Kidney (tissue), 14 donors: Measurements from ENCODE around the gene C9orf78. TPM values are rescaled to one million over a fixed set of nuclear protein-coding genes. Genes with fewer than 3 reads are reported as not detected.

ENCODE experiments used
- DNase-seq, 5 donors: peaks; one replicate each; pipeline ENCODE4 v3.0.0-alpha.2; 2013 to 2020
- FAIRE-seq: peaks from 2 replicates; lab custom pipeline; 2012; peaks lifted over from hg19 to GRCh38; lab: Jason Lieb, UNC
- H3K27ac ChIP-seq, 2 donors: one replicate each; pipeline ENCODE4 v1.7.0; 2013; ENCODE audit warnings: low read depth in 2 of 2, low read length in 2 of 2, inconsistent platforms in 1 of 2
- H3K27me3 ChIP-seq: one replicate; pipeline ENCODE4 v1.7.1; 2013; ENCODE audit warnings: low read length, inconsistent platforms; ENCODE audit not compliant: control insufficient read depth, insufficient read depth
- H3K36me3 ChIP-seq, 3 donors: one replicate each; pipeline versions ENCODE4 v1.7.0 to v1.7.1; 2013; ENCODE audit warnings: low read length in 3 of 3, control low read depth in 1 of 3, inconsistent platforms in 1 of 3; ENCODE audit not compliant: insufficient read depth in 3 of 3, control insufficient read depth in 2 of 3
- H3K4me1 ChIP-seq, 3 donors: one replicate each; pipeline versions ENCODE4 v1.7.0 to v1.7.1; 2013; ENCODE audit warnings: low read length in 3 of 3, inconsistent platforms in 1 of 3, low read depth in 1 of 3; ENCODE audit not compliant: control insufficient read depth in 2 of 3, insufficient read depth in 2 of 3
- H3K4me3 ChIP-seq, 3 donors: one replicate each; pipeline versions ENCODE4 v1.7.0 to v1.8.1; 2013; ENCODE audit warnings: low read length in 3 of 3, control low read depth in 1 of 3, inconsistent platforms in 1 of 3
- H3K9ac ChIP-seq, 3 donors: one replicate each; pipeline versions ENCODE4 v1.7.0 to v1.7.1; 2013; ENCODE audit warnings: low read length in 3 of 3, control low read depth in 1 of 3, inconsistent platforms in 1 of 3
- H3K9me3 ChIP-seq, 3 donors: one replicate each; pipeline versions ENCODE4 v1.7.0 to v1.7.1; 2013; ENCODE audit warnings: low read length in 3 of 3, control low read depth in 1 of 3, inconsistent platforms in 1 of 3; ENCODE audit not compliant: control insufficient read depth in 2 of 3, insufficient read depth in 1 of 3
- CTCF ChIP-seq: IDR thresholded peaks from 3 replicates; pipeline ENCODE4 v1.5.1; 2012; ENCODE audit warnings: mild to moderate bottlenecking, moderate library complexity, borderline replicate concordance; ENCODE audit not compliant: insufficient read depth; ENCODE audit errors: extremely low read depth
- intact Hi-C: fragments of 100-400 bp; cut with DNase I; formaldehyde crosslinking; loops from one replicate; pipeline ENCODE4 v1.11.1; 2022
- polyA plus RNA-seq: library from polyadenylated mRNA; stranded (reverse); fragments of 350-450 nt; fragmentation: Illumina TruSeq; extraction: RNeasy Lipid Tissue Mini Kit (QIAGEN cat#74804); gene quantifications from one replicate; pipeline ENCODE4 v1.2.3, GENCODE V29; 2014; ENCODE audit warnings: low read depth, low replicate concordance; ENCODE audit not compliant: insufficient read depth
- total RNA-seq: library from RNA; stranded (reverse); fragmentation: NEBNext Ultra II Directional; extraction: Animal tissue kit (Norgen Biotek cat#: 25700); gene quantifications from one replicate; pipeline ENCODE4 v1.2.1, GENCODE V29; 2021
- donor health status: control.
- donor health status: control.
- donor health status: control.
- donor health status: control.
- donor health status: control.
- donor health status: DM: yes; HTN: yes; CAD: no.
- donor health status: Normal renal cell carcinoma (clear cell type).

Gene C9orf78
- total and polyA plus RNA-seq, 2 donors from 2014 or later, result 39.7 to 62.1 TPM

GRCh38 chr9:129845373-129845772 is 10.3 kb upstream of the C9orf78 start:
- no peak for DNase-seq
- H3K4me3 ChIP-seq, result no peak overlapping the region
- H3K4me1 ChIP-seq, result peaks cover 0 to under 1% (median under 1%) of the 10 kb centered on the region in 3 donors
- no peak for TF ChIP-seq CTCF
- no peaks in the 10 kb centered on the region for H3K27me3 ChIP-seq
- FAIRE-seq, result no peak
- peaks cover 0 to 4% (median 0%) of the 10 kb centered on the region in 3 donors for H3K36me3 ChIP-seq
- intact Hi-C loops, result no loop called here
- H3K9ac ChIP-seq, result no peak overlapping the region
- H3K9me3 ChIP-seq, result no peaks in the 10 kb centered on the region
- no peak overlapping the region for H3K27ac ChIP-seq

GRCh38 chr9:129841071-129841470 is 6.0 kb upstream of the C9orf78 start:
- intact Hi-C loops, result no loop called here
- Histone ChIP-seq H3K9me3 (no peaks in the 10 kb centered on the region), H3K36me3 (no peaks in the 10 kb centered on the region), H3K27ac (no peak overlapping the region), H3K4me3 (no peak overlapping the region), H3K27me3 (no peaks in the 10 kb centered on the region), H3K9ac (no peak overlapping the region), H3K4me1 (peaks cover 0 to 3% (median 2%) of the 10 kb centered on the region in 3 donors)
- TF ChIP-seq CTCF, result no peak
- DNase-seq (no peak), FAIRE-seq (no peak)

- Histone ChIP-seq H3K27ac (no peak overlapping the region), H3K9me3 (no peaks in the 10 kb centered on the region), H3K4me1 (peaks cover 0 to 4% (median 3%) of the 10 kb centered on the region in 3 donors), H3K36me3 (no peaks in the 10 kb centered on the region), H3K27me3 (no peaks in the 10 kb centered on the region), H3K4me3 (no peak overlapping the region), H3K9ac (no peak overlapping the region)
- no peak for DNase-seq
- no peak for TF ChIP-seq CTCF
- intact Hi-C loops, result no loop called here
- no peak for FAIRE-seq
Measured at GRCh38 chr9:129840034-129840433, 5.0 kb upstream of the C9orf78 start.
